GM19397 (cell line): ENCODE results near the gene SNAPC4.
A peak's percentile ranks its signal among the peaks of the same experiment; 100 is the strongest.

Experiments used
- ATAC-seq: cut with Tn5 transposase; IDR thresholded peaks from one replicate; pipeline ENCODE4 v1.9.1; 2021; ENCODE audit warnings: mild to moderate bottlenecking, moderate library complexity; ENCODE audit not compliant: unreplicated experiment

SNAPC4 gene

GRCh38 chr9:136400038-136400834 is at the start of gene SNAPC4:
SNAPC4 (minus strand) TSS chr9:136400170; CDS start chr9:136398428, 1,742 bp downstream.
- peak; percentile 65 for ATAC-seq

- no peak for ATAC-seq
Observed at GRCh38 chr9:136448655-136449054, 48.7 kb upstream of the SNAPC4 start.

GRCh38 chr9:136447173-136447778 is 47.3 kb upstream of the SNAPC4 start:
- ATAC-seq = no peak

- ATAC-seq = no peak
Observed at GRCh38 chr9:136445799-136446198, 45.8 kb upstream of the SNAPC4 start.

GRCh38 chr9:136444102-136444501 is 44.1 kb upstream of the SNAPC4 start:
- ATAC-seq = no peak

- no peak for ATAC-seq
Observed at GRCh38 chr9:136443687-136444086, 43.7 kb upstream of the SNAPC4 start.

GRCh38 chr9:136443087-136443486 is 43.1 kb upstream of the SNAPC4 start:
- no peak for ATAC-seq

- ATAC-seq = no peak
Observed at GRCh38 chr9:136442265-136442664, 42.3 kb upstream of the SNAPC4 start.

- no peak for ATAC-seq
Observed at GRCh38 chr9:136441681-136442245, 41.8 kb upstream of the SNAPC4 start.

- no peak for ATAC-seq
Observed at GRCh38 chr9:136441191-136441680, 41.3 kb upstream of the SNAPC4 start.

- ATAC-seq = peak; percentile 74
Observed at GRCh38 chr9:136439481-136440408, 39.8 kb upstream of the SNAPC4 start, which contains the start of gene INPP5E. INPP5E (minus strand) TSS chr9:136439845; CDS start chr9:136439419, 426 bp downstream.

GRCh38 chr9:136438548-136439480 is 38.8 kb upstream of the SNAPC4 start:
- peak; percentile 41 for ATAC-seq

GRCh38 chr9:136437839-136438547 is 38.0 kb upstream of the SNAPC4 start:
- no peak for ATAC-seq

GRCh38 chr9:136437430-136437829 is 37.5 kb upstream of the SNAPC4 start:
- no peak for ATAC-seq

GRCh38 chr9:136436055-136436634 is 36.2 kb upstream of the SNAPC4 start:
- ATAC-seq = no peak

GRCh38 chr9:136434580-136435169 is 34.7 kb upstream of the SNAPC4 start:
- ATAC-seq = no peak

- ATAC-seq = no peak
Observed at GRCh38 chr9:136433849-136434579, 34.0 kb upstream of the SNAPC4 start.
